Measurements from ENCODE around the gene CNN3. TPM values are rescaled to one million over a fixed set of nuclear protein-coding genes. Genes with fewer than 3 reads are reported as not detected.

Gene CNN3
- total and polyA plus RNA-seq, 2 of the 4 experiments (the other 2 are of a cell fraction), result 249 to 552 TPM

- no peak overlapping the region for H3K14ac ChIP-seq (replicated peaks; ENCODE audit: low read depth, low read length)
- H3K4ac ChIP-seq (ENCODE audit: low read depth, low read length), result no peak overlapping the region
- H2AFZ ChIP-seq (replicated peaks; ENCODE audit: low read length, poor library complexity), result no peak overlapping the region
- no peak for ATAC-seq (ENCODE audit: low read depth)
- H4K8ac ChIP-seq (ENCODE audit: low read depth in 2 of 2, low read length in 2 of 2), result no peak overlapping the region
- H3K23ac ChIP-seq (ENCODE audit: low read depth, low read length), result no peak overlapping the region
- no peak overlapping the region for H2AK5ac ChIP-seq (ENCODE audit: low read depth, low read length)
- H3K27ac ChIP-seq (ENCODE audit: insufficient read depth, low read length), result no peak overlapping the region
- intact Hi-C loops (cut with micrococcal nuclease) (loop anchor here (10.0 kb wide), 1 partner anchor 313 kb away; the partner anchor contains the start of gene RWDD3), in situ Hi-C loops (cut with MboI; ENCODE audit: low sequenced_read_pairs) (loop anchor here (5.0 kb wide), 1 partner anchor 115 kb away; no protein-coding TSS in a partner anchor), dilution Hi-C loops (cut with HindIII; ENCODE audit: low sequenced_read_pairs, unreplicated experiment) (no loop called here)
- no peak overlapping the region for H2BK120ac ChIP-seq (ENCODE audit: low read depth, low read length)
- H3K36me3 ChIP-seq (ENCODE audit: control insufficient read depth, insufficient read depth, low read length), result peaks cover 7% of the 10 kb centered on the region
- H3K4me1 ChIP-seq (ENCODE audit: control insufficient read depth, insufficient read depth, low read length), result peaks cover 17% of the 10 kb centered on the region
- BruUV-seq (replicated peaks), result no TSS peak
- H2BK5ac ChIP-seq (ENCODE audit: low read depth, low read length, poor library complexity, severe bottlenecking), result no peak overlapping the region
- no peak for TF ChIP-seq MXI1 (IDR thresholded peaks at IDR 0.05; ENCODE audit: borderline replicate concordance, low read depth, low read length)
- TF ChIP-seq USF2 (IDR thresholded peaks at IDR 0.05; ENCODE audit: low read depth, low read length), result no peak
- TF ChIP-seq MAFK (IDR thresholded peaks at IDR 0.05; ENCODE audit: low read depth, low read length), result no peak
- TF ChIP-seq CHD1 (IDR thresholded peaks at IDR 0.05; ENCODE audit: low read depth, low read length), result no peak
- TF ChIP-seq CTCF (conservative IDR thresholded peaks at IDR 0.05; ENCODE audit: low read depth, low read length), result no peak
- no peak for TF ChIP-seq SMC3 (IDR thresholded peaks at IDR 0.05; ENCODE audit: low read depth, low read length)
- no peak for TF ChIP-seq RAD21 (IDR thresholded peaks at IDR 0.05; ENCODE audit: low read length)
- TF ChIP-seq MAZ (IDR thresholded peaks at IDR 0.05; ENCODE audit: borderline replicate concordance, low read depth, low read length), result no peak
- TF ChIP-seq BHLHE40 (IDR thresholded peaks at IDR 0.05; ENCODE audit: low read depth, low read length), result no peak
- H3K9me3 ChIP-seq (ENCODE audit: control insufficient read depth, insufficient read depth, low read length), result no peaks in the 10 kb centered on the region
- H3K9me1 ChIP-seq (ENCODE audit: insufficient read depth, low read length), result peaks cover 28% of the 10 kb centered on the region
- H4K91ac ChIP-seq (ENCODE audit: insufficient read depth, low read depth, low read length), result no peak overlapping the region
- no peak overlapping the region for H2BK20ac ChIP-seq (ENCODE audit: low read depth, low read length)
- no peak overlapping the region for H2AK9ac ChIP-seq (replicated peaks; ENCODE audit: low read depth, low read length, poor library complexity)
- no peaks in the 10 kb centered on the region for H3K27me3 ChIP-seq (ENCODE audit: control insufficient read depth, insufficient read depth, low read length)
- no CpG with 5 or more reads among the region's 1 CpG for WGBS, 2 experiments (ENCODE audit: extremely low coverage in 2 of 2, insufficient read length in 1 of 2)
- H3K4me3 ChIP-seq (ENCODE audit: insufficient read depth, low read depth, low read length), result no peak overlapping the region
- DNase-seq, result no peak
- H3K4me2 ChIP-seq (ENCODE audit: low read depth, low read length), result no peak overlapping the region
- no peak overlapping the region for H3K9ac ChIP-seq (ENCODE audit: low read depth, low read length)
- no peak overlapping the region for H4K5ac ChIP-seq (ENCODE audit: low read depth, low read length)
- POLR2A ChIA-PET (ENCODE audit: unreplicated experiment), result interaction anchor here (0.5 kb wide), 1 partner anchor 92 kb away, joined by 3 read pairs; no protein-coding TSS in a partner anchor
- no peak overlapping the region for H3K56ac ChIP-seq (ENCODE audit: extremely low read depth, insufficient read depth, low read length)
- CTCF ChIA-PET, result interaction anchor here (0.7 to 1.2 kb wide), 2 partner anchors 67 to 206 kb away, joined by 3 to 7 read pairs; no protein-coding TSS in a partner anchor
- H3K18ac ChIP-seq (ENCODE audit: low read depth, low read length), result no peak overlapping the region
- peaks cover 4 to 56% of the 10 kb centered on the region in 2 experiments; a peak in 2 of 4 replicates for H3K79me1 ChIP-seq (ENCODE audit: low read depth in 1 of 2, low read length in 2 of 2)
- H2BK15ac ChIP-seq (ENCODE audit: low read depth, low read length), result no peak overlapping the region
- H4K20me1 ChIP-seq (ENCODE audit: insufficient read depth, low read length), result peaks cover 86% of the 10 kb centered on the region
These were observed 4.9 kb downstream of the CNN3 start for GRCh38 chr1:94921977-94922376.

All from IMR-90 (cell line).